CD14-positive monocyte (primary cell): ENCODE data around the gene CACNB2. TPM values are rescaled to one million over a fixed set of nuclear protein-coding genes. Genes with fewer than 3 reads are reported as not detected.

Experiments
- DNase-seq, 3 donors: peaks; one replicate each; pipeline ENCODE4 v3.0.0-alpha.2; 2011 to 2022
- H2AFZ ChIP-seq: 2 replicates; pipeline ENCODE4 v1.6.0; 2012; ENCODE audit warnings: mild to moderate bottlenecking, low read depth, low read length, inconsistent platforms; ENCODE audit not compliant: insufficient read depth, poor library complexity, severe bottlenecking
- H3K27ac ChIP-seq, 2 donors: 1 replicate in 1 of 2; 2 replicates in 1 of 2; pipeline ENCODE4 v1.5.1; 2012 to 2013; ENCODE audit warnings: low read length in 2 of 2, control low read depth in 1 of 2, inconsistent platforms in 1 of 2, low read depth in 1 of 2, mild to moderate bottlenecking in 1 of 2
- H3K27me3 ChIP-seq, 2 donors: one replicate each; pipeline versions ENCODE4 v1.6.0 to v1.6.1; 2011 to 2013; ENCODE audit warnings: low read length in 2 of 2; ENCODE audit not compliant: control insufficient read depth in 2 of 2, insufficient read depth in 2 of 2
- H3K36me3 ChIP-seq, 2 donors: replicated peaks in 1 of 2; 1 replicate in 1 of 2; 2 replicates in 1 of 2; pipeline versions ENCODE4 v1.5.1 to v1.6.1; 2012 to 2013; ENCODE audit warnings: low read length in 2 of 2, control low read depth in 1 of 2, inconsistent platforms in 1 of 2, mild to moderate bottlenecking in 1 of 2; ENCODE audit not compliant: insufficient read depth in 2 of 2, control insufficient read depth in 1 of 2
- H3K4me1 ChIP-seq, 2 donors: 1 replicate in 1 of 2; 2 replicates in 1 of 2; pipeline versions ENCODE4 v1.5.1 to v1.6.1; 2012 to 2013; ENCODE audit warnings: low read length in 2 of 2, control low read depth in 1 of 2, inconsistent platforms in 1 of 2, mild to moderate bottlenecking in 1 of 2, moderate library complexity in 1 of 2; ENCODE audit not compliant: insufficient read depth in 2 of 2, control insufficient read depth in 1 of 2
- H3K4me2 ChIP-seq: replicated peaks from 2 replicates; pipeline ENCODE3; 2012; ENCODE audit warnings: low read length, moderate library complexity, mild to moderate bottlenecking; ENCODE audit not compliant: poor library complexity, severe bottlenecking; ENCODE audit errors: extremely low read depth
- H3K4me3 ChIP-seq, 3 experiments: fragments of 200-600 bp in 1 of 3; sonication (generic) in 1 of 3; replicated peaks in 1 of 3; 1 replicate in 2 of 3; 2 replicates in 1 of 3; pipeline ENCODE4 v1.5.1; 2011 to 2013; ENCODE audit warnings: low read length in 3 of 3, mild to moderate bottlenecking in 3 of 3, control low read depth in 2 of 3, low read depth in 2 of 3, inconsistent platforms in 1 of 3, moderate library complexity in 1 of 3
- H3K79me2 ChIP-seq: 2 replicates; pipeline ENCODE4 v1.6.0; 2012; ENCODE audit warnings: mild to moderate bottlenecking, control low read depth, inconsistent platforms, low read length, moderate library complexity; ENCODE audit not compliant: insufficient read depth
- H3K9ac ChIP-seq: 2 replicates; pipeline ENCODE4 v1.6.0; 2017; ENCODE audit warnings: low read length, mild to moderate bottlenecking; ENCODE audit not compliant: insufficient read depth, poor library complexity, severe bottlenecking
- H3K9me3 ChIP-seq, 2 donors: replicated peaks in 1 of 2; 1 replicate in 1 of 2; 2 replicates in 1 of 2; pipeline versions ENCODE4 v1.5.1 to v1.6.1; 2012 to 2013; ENCODE audit warnings: low read length in 2 of 2, control low read depth in 1 of 2; ENCODE audit not compliant: control insufficient read depth in 1 of 2, insufficient read depth in 1 of 2
- H4K20me1 ChIP-seq: 2 replicates; pipeline ENCODE4 v1.6.0; 2012; ENCODE audit warnings: mild to moderate bottlenecking, low read length, control low read depth, moderate library complexity; ENCODE audit not compliant: insufficient read depth
- H3K27ac Mint-ChIP-seq, 7 donors: one replicate each; pipeline ENCODE4 v1.8.0; 2020; ENCODE audit warnings: mild to moderate bottlenecking in 7 of 7, mixed read lengths in 7 of 7, moderate library complexity in 6 of 7, inconsistent platforms in 2 of 7
- H3K27me3 Mint-ChIP-seq, 3 donors: one replicate each; pipeline ENCODE4 v1.8.0; 2021 to 2022; ENCODE audit warnings: low read depth in 3 of 3, mild to moderate bottlenecking in 3 of 3, mixed read lengths in 3 of 3, moderate library complexity in 3 of 3, inconsistent platforms in 1 of 3
- H3K36me3 Mint-ChIP-seq, 2 donors: one replicate each; pipeline ENCODE4 v1.8.0; 2020; ENCODE audit warnings: mixed read lengths in 2 of 2, inconsistent platforms in 1 of 2, mild to moderate bottlenecking in 1 of 2
- H3K4me1 Mint-ChIP-seq: one replicate; pipeline ENCODE4 v1.8.0; 2020; ENCODE audit warnings: mild to moderate bottlenecking, mixed read lengths
- H3K4me3 Mint-ChIP-seq, 2 donors: one replicate each; pipeline ENCODE4 v1.8.0; 2020; ENCODE audit warnings: mild to moderate bottlenecking in 2 of 2, mixed read lengths in 2 of 2, moderate library complexity in 1 of 2
- H3K9me3 Mint-ChIP-seq, 7 donors: one replicate each; pipeline ENCODE4 v1.8.0; 2020 to 2022; ENCODE audit warnings: mixed read lengths in 7 of 7, mild to moderate bottlenecking in 6 of 7, moderate library complexity in 6 of 7, inconsistent platforms in 2 of 7
- WGBS: methylation state at CpG from one replicate; pipeline ENCODE4 v1.1.5; 2013; ENCODE audit warnings: missing lambda C conversion rate; ENCODE audit not compliant: insufficient coverage; 5-methylcytosine and 5-hydroxymethylcytosine counted together
- intact Hi-C, 2 donors: fragments of 100-400 bp; cut with micrococcal nuclease; formaldehyde crosslinking; loops; one replicate each; pipeline versions ENCODE4 v1.15.0 to v1.15.1; 2023
- polyA plus RNA-seq, 3 donors: library from polyadenylated mRNA; depleted of rRNA in 1 of 3; unstranded in 2 of 3; stranded (reverse) in 1 of 3; fragments of 300-500 nt in 2 of 3; fragments of >200 nt in 1 of 3; fragmentation: Illumina TruSeq in 2 of 3; gene quantifications; 1 replicate in 2 of 3; 2 replicates in 1 of 3; pipeline ENCODE4 v1.2.3, GENCODE V29; 2012 to 2021
- TF ChIP-seq, protein P1 (sequence below): fragments of 200-600 bp; IDR thresholded peaks from one replicate; pipeline ENCODE4 v1.8.0; 2022; ENCODE audit warnings: antibody characterized with exemption, mild to moderate bottlenecking

The CACNB2 gene
- polyA plus RNA-seq, 3 donors, result 0.05 TPM; not detected in 2

DNA sequence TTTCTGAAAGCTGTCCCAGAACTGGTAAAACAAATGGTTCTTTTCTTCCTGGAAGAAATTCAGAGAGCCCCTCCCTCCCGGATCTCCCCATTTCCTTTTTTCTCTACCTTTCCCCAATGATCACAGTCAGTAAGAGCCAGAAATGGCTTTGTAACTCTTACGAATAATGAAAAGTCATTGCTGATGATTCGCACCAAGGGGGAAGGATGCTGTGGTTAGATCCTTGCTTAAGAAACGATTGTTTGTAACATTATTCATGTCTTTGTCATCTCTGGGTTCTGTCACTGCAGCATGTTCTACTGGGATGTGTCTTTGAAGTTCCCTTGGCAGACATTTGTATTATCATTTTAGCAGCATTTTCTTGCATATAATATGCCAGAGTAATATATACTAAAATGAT is 138.9 kb downstream of the CACNB2 start:
- H3K27ac Mint-ChIP-seq, result peak overlapping the region; percentile 85 to 96 (median 94)
- no CpG with 5 or more reads among the region's 4 CpGs for WGBS
- no peaks in the 10 kb centered on the region for H4K20me1 ChIP-seq
- peak overlapping the region; percentile 31 for H3K4me2 ChIP-seq
- H3K4me1 Mint-ChIP-seq, result peaks cover 30% of the 10 kb centered on the region
- peaks cover 0 to 2% of the 10 kb centered on the region in 2 donors for H3K9me3 ChIP-seq
- no peaks in the 10 kb centered on the region for H3K36me3 ChIP-seq
- peaks cover 0 to 1% (median 0%) of the 10 kb centered on the region in 3 donors for H3K27me3 Mint-ChIP-seq
- H3K27me3 ChIP-seq, result no peaks in the 10 kb centered on the region
- H3K4me3 Mint-ChIP-seq, result no peak overlapping the region
- H3K9me3 Mint-ChIP-seq, result peaks cover 0 to 4% (median 0%) of the 10 kb centered on the region in 7 donors
- H3K36me3 Mint-ChIP-seq, result no peaks in the 10 kb centered on the region
- peak overlapping the region in 1 of 3 experiments; percentile 25 for H3K4me3 ChIP-seq
- TF ChIP-seq, protein P1, sequence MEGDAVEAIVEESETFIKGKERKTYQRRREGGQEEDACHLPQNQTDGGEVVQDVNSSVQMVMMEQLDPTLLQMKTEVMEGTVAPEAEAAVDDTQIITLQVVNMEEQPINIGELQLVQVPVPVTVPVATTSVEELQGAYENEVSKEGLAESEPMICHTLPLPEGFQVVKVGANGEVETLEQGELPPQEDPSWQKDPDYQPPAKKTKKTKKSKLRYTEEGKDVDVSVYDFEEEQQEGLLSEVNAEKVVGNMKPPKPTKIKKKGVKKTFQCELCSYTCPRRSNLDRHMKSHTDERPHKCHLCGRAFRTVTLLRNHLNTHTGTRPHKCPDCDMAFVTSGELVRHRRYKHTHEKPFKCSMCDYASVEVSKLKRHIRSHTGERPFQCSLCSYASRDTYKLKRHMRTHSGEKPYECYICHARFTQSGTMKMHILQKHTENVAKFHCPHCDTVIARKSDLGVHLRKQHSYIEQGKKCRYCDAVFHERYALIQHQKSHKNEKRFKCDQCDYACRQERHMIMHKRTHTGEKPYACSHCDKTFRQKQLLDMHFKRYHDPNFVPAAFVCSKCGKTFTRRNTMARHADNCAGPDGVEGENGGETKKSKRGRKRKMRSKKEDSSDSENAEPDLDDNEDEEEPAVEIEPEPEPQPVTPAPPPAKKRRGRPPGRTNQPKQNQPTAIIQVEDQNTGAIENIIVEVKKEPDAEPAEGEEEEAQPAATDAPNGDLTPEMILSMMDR, result no peak
- peaks cover 27 to 40% of the 10 kb centered on the region in 2 donors for H3K4me1 ChIP-seq
- peak; percentile 79 to 91 (median 89) for DNase-seq
- H3K27ac ChIP-seq, result peak overlapping the region; percentile 76 to 86
- no peak overlapping the region for H2AFZ ChIP-seq
- intact Hi-C loops, result no loop called here
- H3K9ac ChIP-seq, result peak overlapping the region; percentile 32
- no peaks in the 10 kb centered on the region for H3K79me2 ChIP-seq

DNA sequence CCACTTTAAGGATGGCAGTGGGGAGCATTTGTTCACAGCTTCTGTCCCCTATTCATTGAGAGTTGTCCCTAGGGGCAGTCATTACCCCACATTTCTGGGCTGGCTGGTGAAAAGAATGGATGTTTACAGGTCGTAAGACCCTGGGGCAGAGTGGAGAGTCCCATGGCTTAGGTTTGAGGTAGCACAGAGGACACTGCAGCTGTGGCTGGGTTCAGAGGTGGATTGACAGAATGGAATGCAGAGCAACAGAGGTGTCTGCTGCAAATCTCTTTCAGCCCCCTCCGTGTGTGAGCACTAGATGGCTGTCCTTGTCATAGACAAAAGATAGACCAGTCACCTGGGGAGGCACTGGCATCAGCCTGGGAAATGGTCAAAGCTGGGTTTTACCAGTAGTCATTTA is 141.9 kb downstream of the CACNB2 start:
- Histone ChIP-seq H3K27ac (no peak overlapping the region), H3K27me3 (no peaks in the 10 kb centered on the region), H3K9me3 (no peaks in the 10 kb centered on the region), H3K4me2 (no peak overlapping the region), H2AFZ (no peak overlapping the region), H3K4me3 (no peak overlapping the region), H3K9ac (no peak overlapping the region), H3K79me2 (no peaks in the 10 kb centered on the region), H4K20me1 (no peaks in the 10 kb centered on the region), H3K4me1 (peaks cover 24 to 29% of the 10 kb centered on the region in 2 donors), H3K36me3 (no peaks in the 10 kb centered on the region)
- 80% methylated on average over 2 of the region's 2 CpGs for WGBS
- Mint-ChIP-seq H3K36me3 (no peaks in the 10 kb centered on the region), H3K4me1 (peaks cover 25% of the 10 kb centered on the region), H3K4me3 (no peak overlapping the region), H3K27ac (peak overlapping the region in 1 of 7 donors; percentile 68), H3K9me3 (peaks cover 0 to 2% (median 0%) of the 10 kb centered on the region in 7 donors), H3K27me3 (no peaks in the 10 kb centered on the region)
- no peak for DNase-seq
- TF ChIP-seq, protein P1, result no peak
- intact Hi-C loops, result no loop called here
